CD4-positive, alpha-beta T cell (primary cell): ENCODE data around the gene ASPHD1. TPM values are rescaled to one million over a fixed set of nuclear protein-coding genes. Genes with fewer than 3 reads are reported as not detected.
A peak's percentile ranks its signal among the peaks of the same experiment; 100 is the strongest.

Experiments
- ATAC-seq: fragments of 200-7000 bp; cut with Tn5 transposase; one replicate; pipeline ENCODE4 v1.10.0; 2022; ENCODE audit warnings: mild to moderate bottlenecking; ENCODE audit not compliant: poor library complexity
- CTCF ChIA-PET: fragments of 350-600 bp; sonication (Branson Sonifier 250); formaldehyde crosslinking; loops from one replicate; lab custom pipeline; 2021; ENCODE audit warnings: antibody characterized with exemption, inconsistent platforms; lab: Charles Lee
- POLR2A ChIA-PET: fragments of 350-600 bp; sonication (Branson Sonifier 250); formaldehyde crosslinking; loops from one replicate; lab custom pipeline; 2021; ENCODE audit warnings: antibody characterized with exemption, inconsistent platforms; lab: Charles Lee
- DNase-seq, 14 experiments: peaks; one replicate each; pipeline ENCODE4 v3.0.0-alpha.2; 2013 to 2020; ENCODE audit warnings: mixed read lengths in 2 of 14
- H3K27ac ChIP-seq, 2 donors: one replicate each; pipeline versions ENCODE4 v1.5.1 to v1.7.0; 2013; ENCODE audit warnings: low read length in 2 of 2, low read depth in 1 of 2, mild to moderate bottlenecking in 1 of 2
- H3K27me3 ChIP-seq, 2 experiments: 1 replicate in 1 of 2; 2 replicates in 1 of 2; pipeline versions ENCODE4 v1.6.1 to v1.7.0; 2013; ENCODE audit warnings: low read length in 2 of 2, control low read depth in 1 of 2, mild to moderate bottlenecking in 1 of 2, moderate library complexity in 1 of 2; ENCODE audit not compliant: insufficient read depth in 2 of 2, control insufficient read depth in 1 of 2
- H3K36me3 ChIP-seq: one replicate; pipeline ENCODE4 v1.6.1; 2013; ENCODE audit warnings: low read length, control low read depth; ENCODE audit not compliant: insufficient read depth
- H3K4me1 ChIP-seq: one replicate; pipeline ENCODE4 v1.6.1; 2013; ENCODE audit warnings: low read length, control low read depth; ENCODE audit not compliant: insufficient read depth
- H3K4me3 ChIP-seq: one replicate; pipeline ENCODE4 v1.5.1; 2013; ENCODE audit warnings: mild to moderate bottlenecking, low read length, moderate library complexity
- H3K9me3 ChIP-seq, 2 experiments: 1 replicate in 1 of 2; 2 replicates in 1 of 2; pipeline versions ENCODE4 v1.6.1 to v1.7.0; 2013; ENCODE audit warnings: low read length in 2 of 2, mild to moderate bottlenecking in 2 of 2, control low read depth in 1 of 2, moderate library complexity in 1 of 2; ENCODE audit not compliant: control insufficient read depth in 1 of 2, insufficient read depth in 1 of 2
- H3K27ac Mint-ChIP-seq: one replicate; pipeline ENCODE4 v1.8.0; 2020; ENCODE audit warnings: mixed read lengths
- H3K27me3 Mint-ChIP-seq: one replicate; pipeline ENCODE4 v1.8.0; 2021; ENCODE audit warnings: mixed read lengths
- H3K36me3 Mint-ChIP-seq: one replicate; pipeline ENCODE4 v1.8.0; 2021; ENCODE audit warnings: low read depth, mixed read lengths
- H3K4me1 Mint-ChIP-seq: one replicate; pipeline ENCODE4 v1.8.0; 2021; ENCODE audit warnings: low read depth, mixed read lengths
- H3K4me3 Mint-ChIP-seq: one replicate; pipeline ENCODE4 v1.8.0; 2020; ENCODE audit warnings: mild to moderate bottlenecking, mixed read lengths
- H3K9me3 Mint-ChIP-seq: one replicate; pipeline ENCODE4 v1.8.0; 2020; ENCODE audit warnings: mixed read lengths
- intact Hi-C, 2 experiments: fragments of 100-400 bp; cut with DNase I in 1 of 2; cut with micrococcal nuclease in 1 of 2; formaldehyde crosslinking; loops; one replicate each; pipeline versions ENCODE4 v1.15.1 to v1.9.0; 2023 to 2025; cut with DNase I, micrococcal nuclease
- polyA plus RNA-seq, 2 donors: library from polyadenylated mRNA; unstranded; fragments of 120-200 nt; gene quantifications; one replicate each; pipeline ENCODE4 v1.2.1, GENCODE V29; 2013
- total RNA-seq, 174 experiments: library from RNA in 2 of 174; stranded (reverse) in 2 of 174; gene quantifications; one replicate each; pipeline ENCODE4 v1.2.3 and lab custom pipeline; 2021 to 2026
- TF ChIP-seq, protein P1 (sequence below): fragments of 200-600 bp; IDR thresholded peaks from one replicate; pipeline ENCODE4 v1.8.0; 2022; ENCODE audit warnings: antibody characterized with exemption, mild to moderate bottlenecking

Gene ASPHD1, protein sequence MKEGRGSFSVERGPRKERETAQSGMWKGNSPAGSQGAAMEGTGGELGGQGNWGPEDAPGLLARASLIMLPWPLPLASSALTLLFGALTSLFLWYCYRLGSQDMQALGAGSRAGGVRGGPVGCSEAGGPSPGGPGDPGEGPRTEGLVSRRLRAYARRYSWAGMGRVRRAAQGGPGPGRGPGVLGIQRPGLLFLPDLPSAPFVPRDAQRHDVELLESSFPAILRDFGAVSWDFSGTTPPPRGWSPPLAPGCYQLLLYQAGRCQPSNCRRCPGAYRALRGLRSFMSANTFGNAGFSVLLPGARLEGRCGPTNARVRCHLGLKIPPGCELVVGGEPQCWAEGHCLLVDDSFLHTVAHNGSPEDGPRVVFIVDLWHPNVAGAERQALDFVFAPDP
- total RNA-seq, result not detected
- polyA plus RNA-seq (2013, experiment 1 of 2), result 0.20 TPM
- polyA plus RNA-seq (2013, experiment 2 of 2), result 0.27 TPM
- total RNA-seq (lab: John Stamatoyannopoulos, UW), result 0 to 3.2 (median 0.06) reads per million in 172 experiments

DNA sequence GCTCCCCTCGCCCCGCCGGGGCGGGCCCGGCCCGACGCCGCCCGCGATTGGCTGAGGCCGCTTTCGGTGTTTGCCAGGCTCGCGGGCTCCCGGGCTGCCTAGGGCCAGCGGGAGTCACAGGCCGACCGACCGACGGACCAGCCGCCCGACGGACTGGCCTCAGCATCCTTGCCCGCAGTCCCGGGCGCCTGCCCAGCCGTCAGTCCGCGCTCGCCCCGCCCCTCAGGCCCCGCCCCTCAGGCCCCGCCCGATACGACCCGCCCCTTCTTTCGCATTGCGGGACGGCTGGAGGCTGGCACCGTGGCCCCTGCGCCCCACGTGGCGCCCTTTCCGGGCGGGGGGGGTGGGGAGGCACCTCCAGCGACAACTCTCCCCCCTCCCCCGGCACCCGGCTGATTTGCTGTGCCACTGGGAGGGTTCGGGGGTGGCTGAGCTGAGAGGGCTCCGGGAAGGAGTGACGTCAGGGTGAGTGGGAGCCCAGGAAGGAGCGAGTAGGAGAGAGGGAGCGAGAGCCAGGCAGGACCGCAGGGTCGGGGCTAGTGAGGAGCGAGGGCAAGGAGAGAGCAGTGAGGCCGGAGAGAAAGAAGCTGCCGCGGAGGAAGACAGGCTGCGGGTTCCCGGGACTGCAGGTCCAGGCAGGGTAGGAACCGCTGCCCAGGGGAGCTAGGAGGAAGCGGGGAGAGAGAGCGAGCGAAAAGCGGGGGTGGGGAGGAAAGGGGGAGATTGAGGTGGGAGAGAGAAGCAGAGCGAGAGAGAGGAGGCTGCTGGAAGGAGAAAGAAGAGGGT, at the start of gene ASPHD1:
TSS of gene ASPHD1 (plus strand) at position 387 of the 786 bp plus-strand sequence. CDS start 484 bp downstream, outside the sequence.
- CTCF ChIA-PET, result interaction anchor here (0.8 to 1.4 kb wide), 3 partner anchors 37 to 62 kb away, joined by 3 to 5 read pairs (median 3); partner anchors contain the start of genes CDIPT and TMEM219
- DNase-seq (peak in 11 of 14 experiments; percentile 47 to 88 (median 70)), ATAC-seq (peak; percentile 89)
- peaks cover 0 to 23% of the 10 kb centered on the region in 2 experiments for H3K9me3 ChIP-seq
- Mint-ChIP-seq H3K9me3 (no peaks in the 10 kb centered on the region), H3K4me3 (peak within 1 kb of the TSS; percentile 74), H3K27me3 (peaks cover 31% of the 10 kb centered on the region), H3K36me3 (no peaks in the 10 kb centered on the region), H3K4me1 (peaks cover 4% of the 10 kb centered on the region), H3K27ac (no peak within 1 kb of the TSS)
- H3K27me3 ChIP-seq, result peaks cover 28 to 29% of the 10 kb centered on the region in 2 experiments
- H3K4me3 ChIP-seq, result peak within 1 kb of the TSS; percentile 55
- peaks cover 22% of the 10 kb centered on the region for H3K4me1 ChIP-seq
- TF ChIP-seq, protein P1, sequence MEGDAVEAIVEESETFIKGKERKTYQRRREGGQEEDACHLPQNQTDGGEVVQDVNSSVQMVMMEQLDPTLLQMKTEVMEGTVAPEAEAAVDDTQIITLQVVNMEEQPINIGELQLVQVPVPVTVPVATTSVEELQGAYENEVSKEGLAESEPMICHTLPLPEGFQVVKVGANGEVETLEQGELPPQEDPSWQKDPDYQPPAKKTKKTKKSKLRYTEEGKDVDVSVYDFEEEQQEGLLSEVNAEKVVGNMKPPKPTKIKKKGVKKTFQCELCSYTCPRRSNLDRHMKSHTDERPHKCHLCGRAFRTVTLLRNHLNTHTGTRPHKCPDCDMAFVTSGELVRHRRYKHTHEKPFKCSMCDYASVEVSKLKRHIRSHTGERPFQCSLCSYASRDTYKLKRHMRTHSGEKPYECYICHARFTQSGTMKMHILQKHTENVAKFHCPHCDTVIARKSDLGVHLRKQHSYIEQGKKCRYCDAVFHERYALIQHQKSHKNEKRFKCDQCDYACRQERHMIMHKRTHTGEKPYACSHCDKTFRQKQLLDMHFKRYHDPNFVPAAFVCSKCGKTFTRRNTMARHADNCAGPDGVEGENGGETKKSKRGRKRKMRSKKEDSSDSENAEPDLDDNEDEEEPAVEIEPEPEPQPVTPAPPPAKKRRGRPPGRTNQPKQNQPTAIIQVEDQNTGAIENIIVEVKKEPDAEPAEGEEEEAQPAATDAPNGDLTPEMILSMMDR, result no peak
- POLR2A ChIA-PET, result interaction anchor here (0.6 to 2.2 kb wide), 10 partner anchors 10 to 110 kb away, joined by 3 to 18 read pairs (median 4); partner anchors contain the start of genes CDIPT, HIRIP3, KCTD13 and KIF22
- no peak within 1 kb of the TSS for H3K27ac ChIP-seq
- H3K36me3 ChIP-seq, result no peaks in the 10 kb centered on the region
- intact Hi-C loops, result loop anchor here in 1 of 2 experiments (1.0 to 5.0 kb wide), 3 partner anchors 33 to 92 kb away; partner anchors contain the start of gene TMEM219

DNA sequence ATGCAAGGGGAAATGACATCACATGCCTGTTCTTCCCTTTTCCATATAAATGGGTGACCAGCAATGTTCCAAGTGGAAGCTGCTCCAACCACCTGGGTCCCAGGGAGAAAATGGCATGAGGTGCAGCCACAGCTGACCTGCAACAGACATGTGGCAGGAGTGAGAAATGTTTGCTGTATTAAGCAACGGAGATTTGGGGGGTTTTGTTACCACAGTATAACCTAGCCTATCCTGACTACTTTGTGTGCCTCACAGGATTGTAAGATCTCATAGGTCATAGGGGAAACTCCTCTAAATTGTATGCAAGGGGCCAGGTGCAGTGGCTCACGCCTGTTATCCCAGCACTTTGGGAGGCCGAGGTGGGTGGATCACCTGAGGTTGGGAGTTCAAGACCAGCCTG, 49.3 kb upstream of the ASPHD1 start:
- no peak overlapping the region for H3K27ac ChIP-seq
- H3K4me3 ChIP-seq, result no peak overlapping the region
- no peak overlapping the region for H3K27ac Mint-ChIP-seq
- H3K9me3 Mint-ChIP-seq, result no peaks in the 10 kb centered on the region
- CTCF ChIA-PET, result interaction anchor here (0.7 to 1.2 kb wide), 3 partner anchors 16 to 43 kb away, joined by 3 to 4 read pairs (median 3); no protein-coding TSS in a partner anchor
- H3K36me3 Mint-ChIP-seq, result peaks cover 28% of the 10 kb centered on the region
- no peaks in the 10 kb centered on the region for H3K27me3 Mint-ChIP-seq
- peaks cover 7% of the 10 kb centered on the region for H3K4me1 Mint-ChIP-seq
- H3K27me3 ChIP-seq, result no peaks in the 10 kb centered on the region
- peaks cover 7% of the 10 kb centered on the region for H3K4me1 ChIP-seq
- intact Hi-C loops, result no loop called here
- DNase-seq (no peak), ATAC-seq (no peak)
- H3K4me3 Mint-ChIP-seq, result no peak overlapping the region
- peaks cover 18% of the 10 kb centered on the region for H3K36me3 ChIP-seq
- no peaks in the 10 kb centered on the region for H3K9me3 ChIP-seq
- TF ChIP-seq, protein P1, result no peak
- POLR2A ChIA-PET, result interaction anchor here (0.9 kb wide), 1 partner anchor 31 kb away, joined by 3 read pairs; the partner anchor contains the start of gene MVP

DNA sequence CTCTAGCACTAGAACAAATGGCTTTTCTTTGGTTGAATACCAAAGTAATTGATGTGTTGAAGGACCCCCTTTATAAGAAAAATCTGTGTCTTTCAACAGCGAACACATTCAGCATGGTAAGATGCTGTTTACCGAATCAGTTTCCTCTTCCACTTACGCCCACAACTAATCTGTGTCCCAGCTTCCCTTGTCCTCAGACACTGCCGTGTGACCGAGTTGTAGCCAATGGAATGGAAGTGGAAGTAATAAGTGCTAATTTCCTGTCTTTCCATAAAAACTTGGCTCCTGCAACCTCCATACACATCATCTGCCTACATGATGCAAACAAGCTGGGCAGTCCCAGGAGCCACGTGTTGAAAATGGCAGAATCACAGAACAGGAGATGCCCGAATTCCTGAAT, 47.6 kb upstream of the ASPHD1 start:
- no peaks in the 10 kb centered on the region for H3K27me3 ChIP-seq
- Mint-ChIP-seq H3K4me1 (peaks cover 7% of the 10 kb centered on the region), H3K27ac (no peak overlapping the region), H3K9me3 (no peaks in the 10 kb centered on the region), H3K27me3 (no peaks in the 10 kb centered on the region), H3K36me3 (peaks cover 20% of the 10 kb centered on the region), H3K4me3 (no peak overlapping the region)
- intact Hi-C loops, result no loop called here
- H3K36me3 ChIP-seq, result peaks cover 3% of the 10 kb centered on the region
- H3K4me1 ChIP-seq, result peaks cover 7% of the 10 kb centered on the region
- ATAC-seq (no peak), DNase-seq (no peak)
- no peaks in the 10 kb centered on the region for H3K9me3 ChIP-seq
- ChIA-PET POLR2A (interaction anchor here (1.3 kb wide), 1 partner anchor 46 kb away, joined by 4 read pairs; the partner anchor contains the start of gene MAZ), CTCF (no interaction called here)
- H3K4me3 ChIP-seq, result no peak overlapping the region
- no peak overlapping the region for H3K27ac ChIP-seq
- TF ChIP-seq, protein P1, result no peak
